IMR-90 (cell line): Measurements from ENCODE around the gene DCUN1D2. TPM values are rescaled to one million over a fixed set of nuclear protein-coding genes. Genes with fewer than 3 reads are reported as not detected.

Experiments used
- ATAC-seq: fragments of 200-7000 bp; cut with Tn5 transposase; 2 replicates; pipeline ENCODE4 v1.9.1; 2020; ENCODE audit warnings: low read depth, mild to moderate bottlenecking, moderate library complexity
- BruUV-seq: library from RNA; stranded (reverse); fragments of 400-500 nt; replicated peaks from 2 replicates; lab custom pipeline; 2021; lab: Mats Ljungman, UMichigan
- CTCF ChIA-PET: fragments of 300-600 bp; formaldehyde crosslinking; extraction: SDS; loops from one replicate; lab custom pipeline; 2021; ENCODE audit warnings: antibody characterized with exemption; lab: Yijun Ruan, JAX
- POLR2A ChIA-PET: fragments of 300-600 bp; sonication (Branson Sonifier 250); formaldehyde crosslinking; loops from one replicate; lab custom pipeline; 2022; ENCODE audit warnings: antibody characterized with exemption; ENCODE audit not compliant: unreplicated experiment; lab: Charles Lee
- DNase-seq: peaks from one replicate; pipeline ENCODE4 v3.0.0; 2013
- H2AFZ ChIP-seq: replicated peaks from 2 replicates; pipeline ENCODE3; 2013; ENCODE audit warnings: low read length, mild to moderate bottlenecking; ENCODE audit not compliant: poor library complexity
- H2AK5ac ChIP-seq: 2 replicates; pipeline ENCODE4 v1.6.1; 2013; ENCODE audit warnings: low read depth, low read length, inconsistent platforms
- H2AK9ac ChIP-seq: replicated peaks from 2 replicates; pipeline ENCODE3; 2013; ENCODE audit warnings: mild to moderate bottlenecking, low read depth, low read length, moderate library complexity; ENCODE audit not compliant: poor library complexity
- H2BK120ac ChIP-seq: 2 replicates; pipeline ENCODE4 v1.6.1; 2013; ENCODE audit warnings: low read depth, low read length, inconsistent platforms
- H2BK15ac ChIP-seq: 3 replicates; pipeline ENCODE4 v1.6.1; 2013; ENCODE audit warnings: low read depth, low read length, inconsistent platforms
- H2BK20ac ChIP-seq: 2 replicates; pipeline ENCODE4 v1.6.1; 2013; ENCODE audit warnings: low read depth, mild to moderate bottlenecking, inconsistent platforms, low read length, moderate library complexity
- H2BK5ac ChIP-seq: 2 replicates; pipeline ENCODE4 v1.6.1; 2013; ENCODE audit warnings: mild to moderate bottlenecking, low read depth, low read length, inconsistent platforms; ENCODE audit not compliant: poor library complexity, severe bottlenecking
- H3K14ac ChIP-seq: replicated peaks from 2 replicates; pipeline ENCODE4 v1.6.1; 2013; ENCODE audit warnings: low read depth, low read length, inconsistent platforms
- H3K18ac ChIP-seq: 2 replicates; pipeline ENCODE4 v1.6.1; 2013; ENCODE audit warnings: low read depth, low read length, control low read depth
- H3K23ac ChIP-seq: 2 replicates; pipeline ENCODE4 v1.6.1; 2013; ENCODE audit warnings: low read depth, low read length, inconsistent platforms
- H3K27ac ChIP-seq: 2 replicates; pipeline ENCODE4 v1.5.1; 2013; ENCODE audit warnings: mild to moderate bottlenecking, control low read depth, low read length; ENCODE audit not compliant: insufficient read depth
- H3K27me3 ChIP-seq: 2 replicates; pipeline ENCODE4 v1.6.1; 2013; ENCODE audit warnings: low read length; ENCODE audit not compliant: control insufficient read depth, insufficient read depth
- H3K36me3 ChIP-seq: 2 replicates; pipeline ENCODE4 v1.6.1; 2013; ENCODE audit warnings: low read length, mixed read lengths; ENCODE audit not compliant: control insufficient read depth, insufficient read depth
- H3K4ac ChIP-seq: 2 replicates; pipeline ENCODE4 v1.6.1; 2013; ENCODE audit warnings: low read depth, low read length, inconsistent platforms
- H3K4me1 ChIP-seq: 2 replicates; pipeline ENCODE4 v1.6.1; 2013; ENCODE audit warnings: low read length, mixed read lengths; ENCODE audit not compliant: control insufficient read depth, insufficient read depth
- H3K4me2 ChIP-seq: 2 replicates; pipeline ENCODE4 v1.6.1; 2013; ENCODE audit warnings: low read depth, mild to moderate bottlenecking, control low read depth, low read length, moderate library complexity
- H3K4me3 ChIP-seq: 2 replicates; pipeline ENCODE4 v1.5.1; 2013; ENCODE audit warnings: low read depth, mild to moderate bottlenecking, control low read depth, low read length, moderate library complexity; ENCODE audit not compliant: insufficient read depth
- H3K56ac ChIP-seq: 2 replicates; pipeline ENCODE4 v1.6.1; 2013; ENCODE audit warnings: low read length, inconsistent platforms; ENCODE audit not compliant: insufficient read depth; ENCODE audit errors: extremely low read depth
- H3K79me1 ChIP-seq, 2 experiments: 2 replicates each; pipeline ENCODE4 v1.6.1; 2013; ENCODE audit warnings: low read length in 2 of 2, inconsistent platforms in 1 of 2, low read depth in 1 of 2
- H3K9ac ChIP-seq: 2 replicates; pipeline ENCODE4 v1.6.1; 2013; ENCODE audit warnings: low read depth, low read length, control low read depth
- H3K9me1 ChIP-seq: 2 replicates; pipeline ENCODE4 v1.6.1; 2013; ENCODE audit warnings: low read length, inconsistent platforms; ENCODE audit not compliant: insufficient read depth
- H3K9me3 ChIP-seq: 2 replicates; pipeline ENCODE4 v1.6.1; 2013; ENCODE audit warnings: low read length; ENCODE audit not compliant: control insufficient read depth, insufficient read depth
- H4K20me1 ChIP-seq: 2 replicates; pipeline ENCODE4 v1.6.1; 2013; ENCODE audit warnings: low read length, inconsistent platforms; ENCODE audit not compliant: insufficient read depth
- H4K5ac ChIP-seq: 2 replicates; pipeline ENCODE4 v1.6.1; 2013; ENCODE audit warnings: mild to moderate bottlenecking, low read depth, low read length, control low read depth
- H4K8ac ChIP-seq, 2 experiments: 2 replicates each; pipeline ENCODE4 v1.6.1; 2013; ENCODE audit warnings: low read depth in 2 of 2, low read length in 2 of 2, control low read depth in 1 of 2, inconsistent platforms in 1 of 2
- H4K91ac ChIP-seq: 2 replicates; pipeline ENCODE4 v1.6.1; 2013; ENCODE audit warnings: low read depth, low read length, inconsistent platforms; ENCODE audit not compliant: insufficient read depth
- CHD1 ChIP-seq: IDR thresholded peaks from 2 replicates; pipeline ENCODE4 v1.6.1; 2012; ENCODE audit warnings: low read depth, low read length, improper control_type of control experiment
- MAZ ChIP-seq: IDR thresholded peaks from 2 replicates; pipeline ENCODE4 v1.6.1; 2012; ENCODE audit warnings: low read depth, mild to moderate bottlenecking, low read length, improper control_type of control experiment, moderate library complexity, borderline replicate concordance
- NFE2L2 ChIP-seq: fragments of 150-350 bp; IDR thresholded peaks from 2 replicates; pipeline ENCODE4 v1.6.1; 2016; ENCODE audit warnings: low read depth, mild to moderate bottlenecking, low read length
- RCOR1 ChIP-seq: IDR thresholded peaks from 2 replicates; pipeline ENCODE4 v1.6.1; 2012; ENCODE audit warnings: mild to moderate bottlenecking, low read length, improper control_type of control experiment; ENCODE audit not compliant: insufficient replicate concordance
- RFX5 ChIP-seq: IDR thresholded peaks from 2 replicates; pipeline ENCODE4 v1.8.0; 2012; ENCODE audit warnings: low read depth, mild to moderate bottlenecking, low read length, moderate library complexity
- WGBS, 2 experiments: methylation state at CpG; one replicate each; pipeline versions ENCODE4 v1.1.5 to v1.1.7; 2013; ENCODE audit warnings: missing lambda C conversion rate in 2 of 2; ENCODE audit not compliant: insufficient read length in 1 of 2; ENCODE audit errors: extremely low coverage in 2 of 2; 5-methylcytosine and 5-hydroxymethylcytosine counted together
- dilution Hi-C: fragments of 300-500 bp; cut with HindIII; formaldehyde crosslinking; loops from one replicate; pipeline ENCODE4 v1.14.3; 2018; ENCODE audit warnings: low sequenced_read_pairs; ENCODE audit not compliant: unreplicated experiment
- in situ Hi-C: fragments of 300-500 bp; cut with MboI; formaldehyde crosslinking; loops from 3 replicates; pipeline ENCODE4 v1.14.3; 2019; ENCODE audit warnings: low sequenced_read_pairs, inconsistent platforms, mixed read lengths
- intact Hi-C: fragments of 100-400 bp; cut with micrococcal nuclease; formaldehyde crosslinking; loops from 2 replicates; pipeline ENCODE4 v1.10.0; 2022
- polyA plus RNA-seq, 3 experiments: library from polyadenylated mRNA; depleted of rRNA; stranded (reverse); fragments of >200 nt; gene quantifications; 2 replicates each; pipeline ENCODE4 v1.2.3, GENCODE V29; 2012; ENCODE audit warnings: low replicate concordance in 1 of 3
- total RNA-seq: library from RNA; depleted of rRNA; stranded (reverse); fragments of >200 nt; gene quantifications from 2 replicates; pipeline ENCODE4 v1.2.3, GENCODE V29; 2012

The DCUN1D2 gene
- total and polyA plus RNA-seq, 2 of the 4 experiments (the other 2 are of a cell fraction): 8.1 to 11.5 TPM

DNA sequence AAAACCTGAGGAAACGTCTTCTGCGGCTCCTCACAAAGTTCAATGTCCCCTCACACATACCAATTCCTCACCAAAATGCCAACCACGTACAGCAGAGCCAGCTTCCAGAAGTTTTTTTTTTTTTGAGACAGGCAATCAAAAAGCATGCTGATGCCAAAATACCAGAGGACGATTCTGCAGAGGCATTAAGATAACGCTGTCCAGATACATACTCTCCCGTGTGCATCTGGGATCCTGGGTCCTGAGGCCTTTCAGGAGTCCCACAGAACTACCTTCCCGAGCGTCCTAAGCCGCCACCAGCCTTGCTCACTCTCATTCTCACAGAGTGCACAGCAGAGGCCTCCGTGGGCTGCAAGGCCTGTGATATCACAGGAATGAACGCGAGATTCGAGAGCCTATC is 5.0 kb downstream of the DCUN1D2 start:
- in situ Hi-C loops (no loop called here), intact Hi-C loops (no loop called here), dilution Hi-C loops (no loop called here)
- H4K91ac ChIP-seq: no peak overlapping the region
- H2AK5ac ChIP-seq: no peak overlapping the region
- no peak overlapping the region for H3K18ac ChIP-seq
- no peak overlapping the region for H2BK120ac ChIP-seq
- H3K4me1 ChIP-seq: peaks cover 4% of the 10 kb centered on the region; the same call in 1 of the 2 replicates
- H3K4me3 ChIP-seq: no peak overlapping the region
- no peak overlapping the region for H2BK5ac ChIP-seq
- no peak overlapping the region for H3K4ac ChIP-seq
- no peak overlapping the region for H3K14ac ChIP-seq
- DNase-seq (no peak), ATAC-seq (no peak)
- CTCF ChIA-PET: no interaction called here
- H3K9me3 ChIP-seq: no peaks in the 10 kb centered on the region
- H3K9ac ChIP-seq: no peak overlapping the region
- no peak overlapping the region for H2BK15ac ChIP-seq
- H3K9me1 ChIP-seq: peaks cover 20% of the 10 kb centered on the region
- H3K23ac ChIP-seq: no peak overlapping the region
- H3K27ac ChIP-seq: no peak overlapping the region
- no peak overlapping the region for H4K5ac ChIP-seq
- no peaks in the 10 kb centered on the region for H3K27me3 ChIP-seq
- H4K8ac ChIP-seq: no peak overlapping the region
- WGBS, 2 experiments: 76% methylated on average over 6 of the region's 13 CpGs; no CpG with 5 or more reads in 1 of the 2 experiments
- TF ChIP-seq RCOR1 (no peak), RFX5 (no peak), CHD1 (no peak), MAZ (no peak), NFE2L2 (no peak)
- no peak overlapping the region for H2AK9ac ChIP-seq
- peaks cover 39 to 71% of the 10 kb centered on the region in 2 experiments for H3K79me1 ChIP-seq
- no peak overlapping the region for H3K56ac ChIP-seq
- H3K36me3 ChIP-seq: peaks cover 13% of the 10 kb centered on the region; the same call in 1 of the 2 replicates
- H2AFZ ChIP-seq: no peak overlapping the region
- H3K4me2 ChIP-seq: no peak overlapping the region
- no peak overlapping the region for H2BK20ac ChIP-seq
- BruUV-seq: no TSS peak
- peaks cover 63% of the 10 kb centered on the region for H4K20me1 ChIP-seq
- POLR2A ChIA-PET: interaction anchor here (0.8 kb wide), 1 partner anchor 11 kb away, joined by 4 read pairs; no protein-coding TSS in a partner anchor
